ENCODE measurements around the gene ZNF341.

ZNF341 gene

DNA sequence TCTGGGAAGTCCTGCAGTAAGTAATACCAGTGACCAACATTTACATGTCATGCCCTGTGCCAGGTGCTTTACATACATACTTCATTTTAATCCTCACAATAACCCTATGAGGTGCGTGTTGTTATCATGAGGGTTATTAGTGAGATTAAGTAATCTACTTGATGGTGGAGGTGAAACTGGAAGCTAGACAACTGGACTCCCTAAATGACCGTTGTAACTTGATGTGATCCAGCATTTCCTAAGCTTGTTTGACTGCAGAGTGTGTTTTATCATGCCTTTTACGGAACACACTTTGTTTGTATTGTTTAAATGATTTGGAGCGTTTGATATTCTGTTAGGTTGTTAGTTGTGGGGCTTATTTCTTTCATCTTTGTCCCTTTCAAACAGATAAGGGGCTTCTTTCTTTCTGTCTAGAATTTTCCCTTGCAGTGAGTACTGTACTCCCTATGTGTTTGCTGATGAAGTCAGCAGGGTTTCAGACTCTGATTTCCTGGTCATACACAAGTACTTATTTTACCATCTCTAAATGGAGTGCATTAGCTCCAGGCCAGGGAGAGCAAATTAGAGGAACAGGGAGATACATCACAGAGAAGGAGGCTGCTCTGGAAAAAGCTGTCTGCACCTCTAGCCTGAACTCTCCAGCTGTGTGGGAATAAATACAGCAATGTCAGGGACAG lies 109.1 kb downstream of the ZNF341 start:
- DNase-seq: no peak

DNA sequence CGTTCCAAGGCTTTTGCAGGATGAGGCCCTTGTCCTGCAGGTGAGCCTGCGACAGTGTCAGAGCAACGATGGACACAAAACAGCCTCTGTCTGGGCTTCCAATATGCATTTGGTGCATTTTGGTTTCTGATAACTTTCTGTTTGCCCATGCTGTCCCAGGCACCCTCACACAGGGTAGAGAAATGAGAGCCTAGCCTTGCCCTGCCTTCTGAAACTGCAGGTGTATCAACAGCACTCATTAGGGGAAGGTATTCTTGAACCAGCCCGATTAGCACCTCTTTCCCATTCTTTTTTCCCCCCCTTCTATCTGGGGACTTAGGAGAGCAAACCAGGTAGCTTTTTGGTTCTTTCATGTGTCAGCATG lies 109.6 kb downstream of the ZNF341 start:
- no peak for DNase-seq
